HUDEP-2 (cell line): ENCODE data around the gene ACTN4.

ENCODE experiments used
- DNase-seq, 76 experiments: peaks; one replicate each; lab custom pipeline; 2025; ENCODE audit not compliant: unreplicated experiment in 76 of 76; lab: John Stamatoyannopoulos, UW

ACTN4 gene

GRCh38 chr19:38708413-38709024, 61.1 kb downstream of the ACTN4 start:
- no peak for DNase-seq

GRCh38 chr19:38709119-38709518, 61.7 kb downstream of the ACTN4 start:
- no peak for DNase-seq

- no peak for DNase-seq
Measured at GRCh38 chr19:38709671-38710415, 62.4 kb downstream of the ACTN4 start.

GRCh38 chr19:38710416-38710702, 62.9 kb downstream of the ACTN4 start:
- DNase-seq = no peak

GRCh38 chr19:38710928-38711725, 63.7 kb downstream of the ACTN4 start:
- DNase-seq = no peak

GRCh38 chr19:38711726-38712153, 64.3 kb downstream of the ACTN4 start:
- DNase-seq = no peak

GRCh38 chr19:38712161-38712748, 64.8 kb downstream of the ACTN4 start:
- DNase-seq = no peak

GRCh38 chr19:38713227-38713649, 65.8 kb downstream of the ACTN4 start:
- no peak for DNase-seq

GRCh38 chr19:38713865-38714264, 66.4 kb downstream of the ACTN4 start:
- DNase-seq = no peak

GRCh38 chr19:38714354-38714778, 66.9 kb downstream of the ACTN4 start:
- DNase-seq = no peak

GRCh38 chr19:38715555-38715954, 68.1 kb downstream of the ACTN4 start:
- DNase-seq = peak in 2 of 76 experiments; percentile 13 to 15

GRCh38 chr19:38717051-38717450, 69.6 kb downstream of the ACTN4 start:
- no peak for DNase-seq

- no peak for DNase-seq
Measured at GRCh38 chr19:38717855-38718254, 70.4 kb downstream of the ACTN4 start.

GRCh38 chr19:38718747-38719543, 71.5 kb downstream of the ACTN4 start:
- no peak for DNase-seq

GRCh38 chr19:38719761-38720558, 72.5 kb downstream of the ACTN4 start:
- DNase-seq = no peak

- no peak for DNase-seq
Measured at GRCh38 chr19:38720559-38721236, 73.2 kb downstream of the ACTN4 start.

GRCh38 chr19:38721496-38721895, 74.0 kb downstream of the ACTN4 start:
- DNase-seq = no peak

- DNase-seq = no peak
Measured at GRCh38 chr19:38721979-38722773, 74.7 kb downstream of the ACTN4 start.
